GM19452 (cell line): ENCODE measurements around the gene HS6ST3.
"Not testable (repeated sequence)": the region's sequence is repeated elsewhere in the genome, so short reads cannot be mapped to it uniquely, and the experiment has no call there.

Experiments used
- ATAC-seq: cut with Tn5 transposase; IDR thresholded peaks from one replicate; pipeline ENCODE4 v1.9.1; 2021; ENCODE audit not compliant: unreplicated experiment

Gene HS6ST3

DNA sequence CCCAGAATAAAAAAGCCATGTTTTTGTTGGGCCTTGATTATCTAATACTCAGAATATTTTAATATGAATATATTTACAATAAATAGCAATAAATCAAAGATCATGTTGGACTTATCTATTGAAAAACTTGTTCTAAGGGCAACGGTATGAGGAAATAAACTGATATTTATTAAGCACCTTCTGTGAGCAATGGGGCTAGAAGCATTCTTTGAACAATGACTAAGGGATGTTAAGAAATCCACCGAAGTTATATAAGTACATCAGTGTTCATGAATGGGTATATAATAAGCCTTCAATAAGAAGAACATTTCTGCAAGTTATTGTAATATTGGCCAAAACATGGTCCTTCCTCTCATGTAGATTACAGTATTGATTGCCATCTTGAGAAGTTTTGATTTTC lies 682.5 kb downstream of the HS6ST3 start:
- no peak for ATAC-seq

- ATAC-seq: not testable (repeated sequence)
Observed at GRCh38 chr13:96778302-96778701, 688.4 kb downstream of the HS6ST3 start.

GRCh38 chr13:96779691-96780090 lies 689.8 kb downstream of the HS6ST3 start:
- ATAC-seq: no peak

GRCh38 chr13:96780105-96780504 lies 690.2 kb downstream of the HS6ST3 start:
- ATAC-seq: no peak

- ATAC-seq: no peak
Observed at GRCh38 chr13:96781141-96781540, 691.2 kb downstream of the HS6ST3 start.

DNA sequence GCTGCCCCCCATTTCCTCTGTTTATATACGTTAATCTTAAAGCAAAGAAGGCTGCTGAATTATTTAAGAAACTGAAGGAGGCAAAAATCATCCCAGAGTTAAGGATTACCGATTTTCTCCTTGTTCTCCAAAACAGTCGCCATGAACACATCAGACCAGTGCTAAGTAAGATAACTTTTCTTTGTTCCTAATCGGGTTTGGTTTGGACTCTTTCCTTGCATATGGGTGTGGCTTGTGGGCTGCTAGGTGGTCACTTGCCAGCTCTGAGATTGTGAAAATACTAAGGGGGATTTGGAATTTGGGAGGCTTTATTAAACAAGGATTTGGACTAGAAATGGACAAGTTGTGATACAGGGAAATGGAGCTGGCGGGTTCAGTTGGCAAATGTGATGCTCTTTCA lies 692.3 kb downstream of the HS6ST3 start:
- ATAC-seq: no peak

DNA sequence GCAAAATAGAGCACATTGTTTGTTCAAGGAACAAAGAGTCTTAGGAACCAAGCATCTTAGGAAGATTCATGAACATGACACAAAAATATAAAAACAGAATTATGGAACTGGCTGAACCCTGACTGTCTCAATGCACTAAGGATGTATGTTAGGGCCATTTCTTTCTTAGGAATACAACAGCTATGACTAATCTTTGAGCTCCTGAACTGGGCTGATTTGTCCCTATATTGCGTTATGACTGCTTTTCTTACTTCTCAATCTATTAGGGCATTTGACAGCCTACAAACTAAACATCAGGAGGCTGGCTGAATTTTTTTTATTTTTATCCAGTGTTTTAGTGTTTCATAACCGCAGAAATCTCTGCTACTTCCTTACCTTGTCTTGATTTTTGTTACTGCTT lies 693.1 kb downstream of the HS6ST3 start:
- no peak for ATAC-seq

DNA sequence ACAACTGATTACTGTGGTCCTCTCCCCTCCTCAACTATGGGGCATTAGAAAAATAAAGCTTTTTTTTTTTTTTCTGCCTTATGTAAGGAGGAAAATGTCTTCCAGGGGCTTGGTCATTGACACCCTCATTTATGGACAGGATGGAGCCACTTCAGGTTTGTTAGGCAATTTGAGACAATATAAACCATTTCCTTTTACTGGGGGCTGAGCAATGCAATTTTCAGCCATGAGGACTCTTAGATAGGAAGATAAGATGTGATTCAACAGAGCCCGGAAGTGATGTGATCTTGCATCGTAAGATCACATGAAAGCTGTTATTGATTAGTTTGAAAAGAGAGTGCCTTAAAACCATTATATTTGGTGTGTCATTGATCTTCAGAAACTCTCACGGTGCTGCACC lies 693.6 kb downstream of the HS6ST3 start:
- no peak for ATAC-seq

DNA sequence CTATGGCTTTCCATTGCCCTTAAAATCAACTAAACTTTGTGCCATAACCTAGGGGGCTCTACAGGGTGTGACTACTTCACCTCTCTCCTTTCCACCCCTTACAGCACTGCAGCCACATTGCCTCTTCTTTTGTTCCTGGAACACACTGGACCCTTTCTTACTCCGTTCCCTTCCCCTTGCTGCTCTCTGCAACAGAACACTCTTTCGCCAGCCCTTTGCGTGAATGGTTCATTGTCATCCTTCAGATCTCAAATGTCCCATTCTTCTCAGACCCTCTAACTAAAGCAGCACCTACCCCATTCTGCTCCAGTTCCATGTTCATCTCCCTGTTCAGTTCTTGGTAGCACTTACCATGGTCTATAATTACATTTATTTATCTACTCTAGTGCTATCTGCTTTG lies 696.1 kb downstream of the HS6ST3 start:
- ATAC-seq: no peak

DNA sequence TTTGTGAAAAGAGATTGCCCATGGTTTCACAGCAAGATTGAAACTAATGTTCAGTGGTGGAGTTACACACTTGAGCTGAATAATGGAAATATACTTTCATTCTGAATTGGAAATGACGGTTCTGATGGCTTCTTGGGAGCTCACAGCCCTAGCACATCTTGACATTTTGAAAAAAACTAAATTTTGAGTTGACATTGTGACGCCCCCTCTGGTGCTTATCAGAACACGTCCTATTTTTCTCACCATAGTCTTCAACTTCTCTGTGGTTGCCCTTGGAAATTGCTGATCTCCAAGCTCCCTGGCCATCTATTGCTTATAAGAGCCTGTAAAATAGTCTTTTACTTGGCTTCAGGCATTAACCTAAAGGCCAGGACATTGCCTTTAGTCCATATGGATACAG lies 702.3 kb downstream of the HS6ST3 start:
- ATAC-seq: no peak

- ATAC-seq: no peak
Observed at GRCh38 chr13:96792736-96793403, 703.0 kb downstream of the HS6ST3 start.

DNA sequence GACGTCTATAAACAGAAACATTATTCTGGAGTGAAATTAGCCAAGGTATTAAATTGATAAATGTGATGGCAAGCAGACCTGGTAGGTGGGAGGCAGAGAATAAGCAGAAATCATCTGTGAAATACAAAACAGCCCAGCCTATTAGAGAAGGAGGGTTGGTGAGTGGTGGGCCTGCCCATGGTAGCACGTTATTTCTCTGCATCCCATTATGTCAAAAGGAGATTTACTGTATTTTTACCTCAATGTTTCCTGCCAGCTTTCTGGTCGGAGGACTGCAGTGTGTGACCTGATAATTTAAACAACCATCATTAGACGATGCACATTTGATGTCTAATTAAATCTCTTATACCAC lies 703.5 kb downstream of the HS6ST3 start:
- ATAC-seq: no peak

DNA sequence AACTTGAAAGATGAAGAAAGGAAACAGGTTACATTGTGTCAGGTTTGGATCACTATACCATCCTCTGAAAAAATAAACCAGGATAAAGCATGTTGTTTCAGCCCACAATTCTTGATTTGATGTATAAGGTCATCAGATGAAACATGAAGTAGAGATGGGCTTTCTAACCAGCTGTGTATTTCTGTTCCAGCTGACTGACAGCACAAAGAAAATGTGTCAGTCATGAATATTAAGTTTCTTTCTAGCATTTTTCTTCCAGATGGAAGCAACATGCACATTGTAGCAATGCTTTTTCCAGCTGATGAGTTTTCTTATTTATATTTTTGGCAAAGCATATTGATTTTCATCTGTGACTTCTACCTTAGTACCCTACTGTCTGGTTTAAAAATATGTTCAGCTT lies 704.8 kb downstream of the HS6ST3 start:
- ATAC-seq: no peak

GRCh38 chr13:96795670-96796069 lies 705.8 kb downstream of the HS6ST3 start:
- ATAC-seq: no peak

DNA sequence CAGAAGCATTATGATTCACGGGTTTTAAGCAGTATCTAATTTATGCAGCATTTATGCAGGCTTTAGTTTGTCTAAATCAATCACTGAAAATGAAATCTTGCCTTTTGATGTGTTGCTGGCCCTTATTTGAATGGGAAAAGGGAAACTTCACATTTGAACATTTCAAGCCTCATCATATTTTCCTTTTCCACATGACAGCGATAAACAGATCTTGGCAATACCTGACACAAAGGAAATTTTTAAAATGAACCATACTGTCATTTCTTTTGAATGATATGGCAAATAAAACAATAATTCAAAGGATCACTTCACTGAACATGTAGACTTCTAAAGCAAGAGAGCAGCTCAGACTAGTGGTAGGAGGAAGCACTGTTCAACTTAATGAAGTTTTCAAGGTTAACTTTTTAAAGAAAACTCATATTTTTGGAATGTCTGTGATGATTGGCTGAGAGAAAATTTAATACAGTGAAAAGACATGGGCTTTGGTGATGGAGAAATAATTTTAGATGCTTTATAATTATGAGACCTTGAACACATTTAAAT lies 706.3 kb downstream of the HS6ST3 start:
- no peak for ATAC-seq

- ATAC-seq: no peak
Observed at GRCh38 chr13:96797136-96797535, 707.2 kb downstream of the HS6ST3 start.

- no peak for ATAC-seq
Observed at GRCh38 chr13:96803456-96804100, 713.7 kb downstream of the HS6ST3 start.

GRCh38 chr13:96804174-96804573 lies 714.3 kb downstream of the HS6ST3 start:
- no peak for ATAC-seq

DNA sequence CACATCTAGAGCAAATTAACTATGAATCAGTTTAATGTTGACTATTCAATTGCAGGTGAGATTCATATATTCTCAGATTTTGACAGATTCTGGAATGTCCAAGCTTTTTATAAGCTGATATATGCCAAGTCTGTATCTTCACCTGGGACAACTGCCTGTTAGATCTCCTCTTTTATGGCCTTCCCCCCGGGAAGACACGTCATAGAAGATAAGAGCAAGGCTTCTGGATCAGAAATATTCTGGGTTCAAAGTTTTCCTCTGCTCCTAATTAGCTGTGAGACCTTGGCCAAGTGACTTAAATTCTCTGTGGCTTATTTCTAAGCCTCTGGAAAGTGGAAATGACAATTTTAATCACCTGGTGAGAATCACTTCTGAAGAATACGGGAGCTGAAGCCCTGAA lies 716.8 kb downstream of the HS6ST3 start:
- ATAC-seq: no peak

DNA sequence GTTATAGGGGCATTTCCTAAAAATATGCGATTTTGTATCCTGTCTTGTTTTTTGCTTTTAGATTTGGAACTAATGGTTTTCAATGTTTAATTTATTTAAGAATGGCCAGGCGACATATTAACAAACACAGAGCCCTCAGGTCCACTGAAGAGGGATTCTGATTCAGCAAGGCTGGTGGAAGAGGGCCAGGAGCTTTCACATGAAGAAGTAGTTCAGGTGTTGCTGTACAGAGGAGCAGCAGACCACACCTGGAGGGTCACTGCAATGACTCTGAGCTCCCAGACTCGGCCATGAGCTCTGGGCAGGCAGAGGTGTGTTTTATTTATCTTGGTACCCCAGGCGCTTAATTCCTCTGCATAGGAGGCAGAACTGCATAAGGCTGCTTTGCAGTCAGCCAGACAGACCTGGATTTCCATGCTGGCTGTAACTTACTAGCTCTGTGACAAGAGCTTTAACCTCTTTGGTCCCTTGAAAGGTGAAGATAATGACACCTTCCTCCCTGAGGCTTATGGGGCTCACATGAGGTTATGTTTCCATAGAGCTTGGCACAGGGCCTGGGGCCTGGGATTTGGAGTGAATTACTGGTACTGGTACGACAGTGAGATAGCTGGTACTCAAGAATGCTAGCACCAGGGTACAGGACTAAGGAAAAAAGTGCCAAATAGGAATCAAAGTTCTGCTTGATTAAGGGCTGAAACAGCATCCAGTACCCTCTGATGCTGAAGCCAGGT lies 719.6 kb downstream of the HS6ST3 start:
- ATAC-seq: no peak

- no peak for ATAC-seq
Observed at GRCh38 chr13:96810104-96810503, 720.2 kb downstream of the HS6ST3 start.

- ATAC-seq: no peak
Observed at GRCh38 chr13:96811049-96811448, 721.1 kb downstream of the HS6ST3 start.
